ENCODE measurements around the gene NNMT.

DNA sequence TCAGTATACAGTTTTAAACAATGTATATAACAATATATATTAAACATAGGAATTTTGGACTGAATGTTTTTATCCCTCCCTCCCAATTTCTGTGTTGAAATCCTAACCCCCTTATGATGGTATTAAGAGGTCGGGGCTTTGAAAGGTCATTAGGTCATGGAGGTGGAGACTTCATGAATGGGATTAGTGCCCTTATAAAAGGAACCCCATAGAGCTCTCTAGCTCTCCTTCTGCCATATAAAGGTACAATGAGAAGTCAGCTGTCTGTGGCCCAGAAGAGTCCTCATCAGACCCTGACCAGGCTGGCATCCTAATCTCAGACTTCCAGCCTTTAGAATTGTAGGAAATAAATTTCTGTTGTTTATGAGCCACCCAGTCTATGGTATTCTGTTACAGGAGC, 6.5 kb downstream of the NNMT start:
- TF ChIP-seq, protein P1, sequence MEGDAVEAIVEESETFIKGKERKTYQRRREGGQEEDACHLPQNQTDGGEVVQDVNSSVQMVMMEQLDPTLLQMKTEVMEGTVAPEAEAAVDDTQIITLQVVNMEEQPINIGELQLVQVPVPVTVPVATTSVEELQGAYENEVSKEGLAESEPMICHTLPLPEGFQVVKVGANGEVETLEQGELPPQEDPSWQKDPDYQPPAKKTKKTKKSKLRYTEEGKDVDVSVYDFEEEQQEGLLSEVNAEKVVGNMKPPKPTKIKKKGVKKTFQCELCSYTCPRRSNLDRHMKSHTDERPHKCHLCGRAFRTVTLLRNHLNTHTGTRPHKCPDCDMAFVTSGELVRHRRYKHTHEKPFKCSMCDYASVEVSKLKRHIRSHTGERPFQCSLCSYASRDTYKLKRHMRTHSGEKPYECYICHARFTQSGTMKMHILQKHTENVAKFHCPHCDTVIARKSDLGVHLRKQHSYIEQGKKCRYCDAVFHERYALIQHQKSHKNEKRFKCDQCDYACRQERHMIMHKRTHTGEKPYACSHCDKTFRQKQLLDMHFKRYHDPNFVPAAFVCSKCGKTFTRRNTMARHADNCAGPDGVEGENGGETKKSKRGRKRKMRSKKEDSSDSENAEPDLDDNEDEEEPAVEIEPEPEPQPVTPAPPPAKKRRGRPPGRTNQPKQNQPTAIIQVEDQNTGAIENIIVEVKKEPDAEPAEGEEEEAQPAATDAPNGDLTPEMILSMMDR (IDR thresholded peaks at IDR 0.05; ENCODE audit: poor library complexity), result no peak
- TF ChIP-seq EZH2 (IDR thresholded peaks at IDR 0.05; ENCODE audit: borderline replicate concordance) (no peak), EZH2phosphoT487 (IDR thresholded peaks at IDR 0.05; ENCODE audit: low read depth, severe bottlenecking, unreplicated experiment) (no peak)

Data from hepatocyte (in vitro differentiated cells).